ENCODE results near the gene TMEM255B. TPM values are rescaled to one million over a fixed set of nuclear protein-coding genes. Genes with fewer than 3 reads are reported as not detected.
"Not testable (repeated sequence)": the region's sequence is repeated elsewhere in the genome, so short reads cannot be mapped to it uniquely, and the experiment has no call there.

TMEM255B gene
- total RNA-seq, 1 experiment from 2014 or later = 0.61 TPM

DNA sequence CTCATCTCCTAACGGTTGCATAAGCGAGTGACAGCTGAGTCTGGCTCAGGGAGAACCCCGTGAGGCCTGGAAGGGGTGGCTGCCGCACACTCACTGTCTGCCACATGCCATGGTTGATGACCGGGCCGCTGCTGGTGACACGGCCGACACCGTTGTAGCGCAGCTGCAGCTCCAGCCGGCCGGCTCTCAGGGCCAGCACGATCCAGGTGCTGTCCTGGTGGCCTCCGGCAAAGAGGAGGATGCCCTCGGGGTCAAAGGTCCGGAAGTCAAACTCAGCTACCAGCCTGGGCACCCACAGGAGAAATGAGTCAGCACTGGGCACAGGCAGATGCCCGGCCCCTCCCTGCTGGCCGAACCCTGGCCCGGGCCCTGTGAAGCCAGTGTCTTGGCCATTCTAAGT, 73.2 kb downstream of the TMEM255B start:
- H3F3A ChIP-seq (ENCODE audit: insufficient read depth, low read depth) = peaks cover 15% of the 10 kb centered on the region
- TF ChIP-seq, protein P1, sequence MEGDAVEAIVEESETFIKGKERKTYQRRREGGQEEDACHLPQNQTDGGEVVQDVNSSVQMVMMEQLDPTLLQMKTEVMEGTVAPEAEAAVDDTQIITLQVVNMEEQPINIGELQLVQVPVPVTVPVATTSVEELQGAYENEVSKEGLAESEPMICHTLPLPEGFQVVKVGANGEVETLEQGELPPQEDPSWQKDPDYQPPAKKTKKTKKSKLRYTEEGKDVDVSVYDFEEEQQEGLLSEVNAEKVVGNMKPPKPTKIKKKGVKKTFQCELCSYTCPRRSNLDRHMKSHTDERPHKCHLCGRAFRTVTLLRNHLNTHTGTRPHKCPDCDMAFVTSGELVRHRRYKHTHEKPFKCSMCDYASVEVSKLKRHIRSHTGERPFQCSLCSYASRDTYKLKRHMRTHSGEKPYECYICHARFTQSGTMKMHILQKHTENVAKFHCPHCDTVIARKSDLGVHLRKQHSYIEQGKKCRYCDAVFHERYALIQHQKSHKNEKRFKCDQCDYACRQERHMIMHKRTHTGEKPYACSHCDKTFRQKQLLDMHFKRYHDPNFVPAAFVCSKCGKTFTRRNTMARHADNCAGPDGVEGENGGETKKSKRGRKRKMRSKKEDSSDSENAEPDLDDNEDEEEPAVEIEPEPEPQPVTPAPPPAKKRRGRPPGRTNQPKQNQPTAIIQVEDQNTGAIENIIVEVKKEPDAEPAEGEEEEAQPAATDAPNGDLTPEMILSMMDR (conservative IDR thresholded peaks at IDR 0.05) = no peak
- no peak for TF ChIP-seq EZH2 (IDR thresholded peaks at IDR 0.05; ENCODE audit: low read depth)
- DNase-seq = peak; percentile 85 to 92
- no peaks in the 10 kb centered on the region for H3K9me3 ChIP-seq (ENCODE audit: insufficient read depth, low read depth)
- H2AFZ ChIP-seq = no peak overlapping the region
- no peaks in the 10 kb centered on the region for H3K36me3 ChIP-seq (ENCODE audit: low read depth)
- no peak overlapping the region for H3K27ac ChIP-seq
- ChIA-PET POLR2A (ENCODE audit: unreplicated experiment) (no interaction called here), CTCF (no interaction called here)
- intact Hi-C loops (cut with micrococcal nuclease; ENCODE audit: unreplicated experiment) = loop anchor here (5.0 to 10.0 kb wide), 2 partner anchors 110 to 233 kb away; no protein-coding TSS in a partner anchor
- no peaks in the 10 kb centered on the region for H3K27me3 ChIP-seq (ENCODE audit: insufficient read depth, low read depth)
- H3K4me1 ChIP-seq (replicated peaks; ENCODE audit: insufficient read depth) = peaks cover 43% of the 10 kb centered on the region
- no peaks in the 10 kb centered on the region for H4K20me1 ChIP-seq (ENCODE audit: insufficient read depth)
- H3K79me2 ChIP-seq (ENCODE audit: low read depth) = no peaks in the 10 kb centered on the region
- peak overlapping the region; percentile 12 for H3K4me2 ChIP-seq
- no peaks in the 10 kb centered on the region for H3K9me2 ChIP-seq (ENCODE audit: insufficient read depth)
- H3K4me3 ChIP-seq = no peak overlapping the region
- no TSS peak for BruUV-seq (replicated peaks)

DNA sequence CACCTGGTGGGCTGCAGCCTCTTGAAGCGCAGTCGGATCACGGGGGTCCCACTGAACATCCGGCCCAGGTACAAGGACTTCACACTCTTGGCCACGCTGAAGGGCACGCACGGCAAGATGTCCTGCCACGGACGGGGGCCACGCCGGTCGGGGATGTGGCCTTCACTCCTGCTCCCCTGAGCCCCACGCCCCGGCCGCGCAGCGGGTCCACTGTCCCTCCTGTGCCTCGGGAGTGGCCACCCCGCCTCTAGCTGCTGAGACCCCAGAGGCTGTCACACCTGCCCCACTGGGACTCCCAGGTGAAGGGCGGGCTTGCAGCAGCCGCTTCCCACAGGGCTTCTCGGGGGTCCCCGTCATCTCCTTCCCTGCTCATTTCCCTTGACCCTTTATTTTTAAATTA, 73.6 kb downstream of the TMEM255B start:
- POLR2A ChIA-PET (ENCODE audit: unreplicated experiment) = no interaction called here
- 0 out of 2 replicates have a peak overlapping the region, but pooled peaks have one; percentile 12 for H3K4me2 ChIP-seq
- BruUV-seq (replicated peaks) = no TSS peak

DNA sequence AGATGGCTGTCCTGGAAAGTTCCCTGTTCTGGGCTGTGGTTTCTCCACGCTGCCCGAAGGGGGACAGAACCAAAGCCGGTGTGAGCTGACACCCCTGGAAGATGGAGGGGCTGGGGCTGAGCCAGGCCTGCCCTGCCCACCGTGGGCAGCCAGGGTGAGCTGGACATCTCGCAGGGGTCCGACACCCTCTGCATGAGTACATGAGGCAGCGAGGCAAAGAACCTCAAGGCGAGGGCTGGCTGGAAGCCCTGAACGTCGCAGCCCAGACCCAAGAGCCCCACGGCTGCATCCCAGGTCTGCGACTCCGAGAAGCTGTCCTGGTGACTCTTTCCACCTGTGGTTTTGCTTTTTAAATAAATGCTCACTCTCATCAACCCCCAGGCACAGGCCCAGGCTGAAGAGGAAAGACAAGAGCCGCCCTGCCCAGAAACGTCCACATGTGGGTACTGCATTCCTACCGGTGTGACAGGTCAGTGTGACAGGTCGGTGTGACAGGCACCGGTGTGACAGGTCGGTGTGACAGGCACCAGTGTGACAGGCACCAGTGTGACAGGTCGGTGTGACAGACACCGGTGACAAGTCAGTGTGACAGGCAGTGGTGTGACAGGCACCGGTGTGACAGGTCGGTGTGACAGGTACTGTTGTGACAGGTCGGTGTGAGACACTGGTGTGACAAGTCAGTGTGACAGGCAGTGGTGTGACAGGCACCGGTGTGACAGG, 74.2 kb downstream of the TMEM255B start:
- Histone ChIP-seq H3K79me2 (ENCODE audit: low read depth) (no peaks in the 10 kb centered on the region), H3K4me3 (no peak overlapping the region), H3K27me3 (ENCODE audit: insufficient read depth, low read depth) (no peaks in the 10 kb centered on the region), H3K9me3 (ENCODE audit: insufficient read depth, low read depth) (no peaks in the 10 kb centered on the region), H3K4me1 (replicated peaks; ENCODE audit: insufficient read depth) (peaks cover 54% of the 10 kb centered on the region), H3K27ac (no peak overlapping the region), H2AFZ (no peak overlapping the region), H4K20me1 (ENCODE audit: insufficient read depth) (no peaks in the 10 kb centered on the region), H3K36me3 (ENCODE audit: low read depth) (no peaks in the 10 kb centered on the region), H3F3A (ENCODE audit: insufficient read depth, low read depth) (peaks cover 24% of the 10 kb centered on the region), H3K4me2 (no peak overlapping the region), H3K9me2 (ENCODE audit: insufficient read depth) (no peaks in the 10 kb centered on the region)
- ChIA-PET POLR2A (ENCODE audit: unreplicated experiment) (no interaction called here), CTCF (no interaction called here)
- TF ChIP-seq EZH2 (IDR thresholded peaks at IDR 0.05; ENCODE audit: low read depth) = no peak
- TF ChIP-seq, protein P1 (conservative IDR thresholded peaks at IDR 0.05) = no peak
- intact Hi-C loops (cut with micrococcal nuclease; ENCODE audit: unreplicated experiment) = loop anchor here (5.0 to 10.0 kb wide), 2 partner anchors 109 to 232 kb away; no protein-coding TSS in a partner anchor
- DNase-seq = no peak
- BruUV-seq (replicated peaks) = no TSS peak

More for the DNA sequence above, 73.6 kb downstream of the TMEM255B start:
- H3K27me3 ChIP-seq (ENCODE audit: insufficient read depth, low read depth) = no peaks in the 10 kb centered on the region
- no peaks in the 10 kb centered on the region for H4K20me1 ChIP-seq (ENCODE audit: insufficient read depth)
- H2AFZ ChIP-seq = no peak overlapping the region
- no peak for TF ChIP-seq EZH2 (IDR thresholded peaks at IDR 0.05; ENCODE audit: low read depth)
- TF ChIP-seq, protein P1 (conservative IDR thresholded peaks at IDR 0.05) = no peak
- intact Hi-C loops (cut with micrococcal nuclease; ENCODE audit: unreplicated experiment) = loop anchor here (5.0 to 10.0 kb wide), 2 partner anchors 110 to 232 kb away; no protein-coding TSS in a partner anchor
- H3K9me3 ChIP-seq (ENCODE audit: insufficient read depth, low read depth) = no peaks in the 10 kb centered on the region
- no peak overlapping the region for H3K27ac ChIP-seq
- H3K9me2 ChIP-seq (ENCODE audit: insufficient read depth) = no peaks in the 10 kb centered on the region
- no peaks in the 10 kb centered on the region for H3K79me2 ChIP-seq (ENCODE audit: low read depth)
- no peak overlapping the region for H3K4me3 ChIP-seq
- DNase-seq = no peak
- H3K4me1 ChIP-seq (replicated peaks; ENCODE audit: insufficient read depth) = peaks cover 48% of the 10 kb centered on the region
- H3K36me3 ChIP-seq (ENCODE audit: low read depth) = no peaks in the 10 kb centered on the region
- peaks cover 20% of the 10 kb centered on the region for H3F3A ChIP-seq (ENCODE audit: insufficient read depth, low read depth)
- CTCF ChIA-PET = no interaction called here

DNA sequence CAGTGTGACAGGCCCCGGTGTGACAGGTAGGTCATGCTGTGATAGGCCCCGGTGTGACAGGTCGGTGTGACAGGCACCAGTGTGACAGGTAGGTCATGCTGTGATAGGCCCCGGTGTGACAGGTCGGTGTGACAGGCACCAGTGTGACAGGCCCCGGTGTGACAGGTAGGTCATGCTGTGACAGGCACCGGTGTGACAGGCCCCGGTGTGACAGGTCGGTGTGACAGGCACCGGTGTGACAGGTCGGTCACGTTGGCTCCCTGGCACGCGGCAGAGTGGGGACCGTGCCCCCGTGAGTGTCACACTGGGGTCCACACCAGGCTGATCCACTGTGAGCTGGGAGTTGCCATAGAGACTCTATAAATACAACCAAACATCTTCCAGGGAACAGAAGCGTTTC, 75.0 kb downstream of the TMEM255B start:
- not testable (repeated sequence) for H3K27ac ChIP-seq

More for the DNA sequence above, 75.0 kb downstream of the TMEM255B start:
- CTCF ChIA-PET; POLR2A ChIA-PET (ENCODE audit: unreplicated experiment); H3K9me2 ChIP-seq (ENCODE audit: insufficient read depth); DNase-seq; H2AFZ ChIP-seq; BruUV-seq (replicated peaks); H3K36me3 ChIP-seq (ENCODE audit: low read depth); H3K27me3 ChIP-seq (ENCODE audit: insufficient read depth, low read depth); H3K4me3 ChIP-seq; H3K79me2 ChIP-seq (ENCODE audit: low read depth); H4K20me1 ChIP-seq (ENCODE audit: insufficient read depth); H3K4me2 ChIP-seq; H3K9me3 ChIP-seq (ENCODE audit: insufficient read depth, low read depth): not testable (repeated sequence)
- H3K4me1 ChIP-seq (replicated peaks; ENCODE audit: insufficient read depth) = peaks cover 61% of the 10 kb centered on the region
- intact Hi-C loops (cut with micrococcal nuclease; ENCODE audit: unreplicated experiment) = loop anchor here (5.0 to 10.0 kb wide), 2 partner anchors 108 to 231 kb away; no protein-coding TSS in a partner anchor
- peaks cover 24% of the 10 kb centered on the region for H3F3A ChIP-seq (ENCODE audit: insufficient read depth, low read depth)
